ENCODE results near the gene SLC18A3.

The SLC18A3 gene

GRCh38 chr10:49650724-49651034 is 40.6 kb downstream of the SLC18A3 start:
- ChIA-PET POLR2A (no interaction called here), CTCF (interaction anchor here (1.4 kb wide), 1 partner anchor 243 kb away, joined by 4 read pairs; no protein-coding TSS in a partner anchor)
- no peak overlapping the region for H3K4me3 ChIP-seq (ENCODE audit: low read depth, low read length)
- TF ChIP-seq CTCF (IDR thresholded peaks at IDR 0.05; ENCODE audit: insufficient read depth, low read length, missing control alignments) = no peak
- no peak for DNase-seq (ENCODE audit: low read depth, low spot score)

GRCh38 chr10:49651039-49651835 is 41.1 kb downstream of the SLC18A3 start:
- no peak for TF ChIP-seq CTCF (IDR thresholded peaks at IDR 0.05; ENCODE audit: insufficient read depth, low read length, missing control alignments)
- ChIA-PET CTCF (no interaction called here), POLR2A (no interaction called here)
- DNase-seq (ENCODE audit: low read depth, low spot score) = no peak
- H3K4me3 ChIP-seq (ENCODE audit: low read depth, low read length) = no peak overlapping the region

- TF ChIP-seq CTCF (IDR thresholded peaks at IDR 0.05; ENCODE audit: insufficient read depth, low read length, missing control alignments) = no peak
- no peak for DNase-seq (ENCODE audit: low read depth, low spot score)
- ChIA-PET POLR2A (no interaction called here), CTCF (no interaction called here)
- no peak overlapping the region for H3K4me3 ChIP-seq (ENCODE audit: low read depth, low read length)
Measured at GRCh38 chr10:49651917-49652316, 41.8 kb downstream of the SLC18A3 start.

GRCh38 chr10:49652421-49653272 is 42.5 kb downstream of the SLC18A3 start:
- POLR2A ChIA-PET = no interaction called here
- no peak overlapping the region for H3K4me3 ChIP-seq (ENCODE audit: low read depth, low read length)
- CTCF ChIA-PET = no interaction called here
- TF ChIP-seq CTCF (IDR thresholded peaks at IDR 0.05; ENCODE audit: insufficient read depth, low read length, missing control alignments) = no peak
- no peak for DNase-seq (ENCODE audit: low read depth, low spot score)

GRCh38 chr10:49653273-49653929 is 43.3 kb downstream of the SLC18A3 start:
- no peak for TF ChIP-seq CTCF (IDR thresholded peaks at IDR 0.05; ENCODE audit: insufficient read depth, low read length, missing control alignments)
- H3K4me3 ChIP-seq (ENCODE audit: low read depth, low read length) = no peak overlapping the region
- no peak for DNase-seq (ENCODE audit: low read depth, low spot score)
- ChIA-PET CTCF (interaction anchor here (0.5 to 0.8 kb wide), 2 partner anchors 58 to 1150 kb away, joined by 3 read pairs; no protein-coding TSS in a partner anchor), POLR2A (no interaction called here)

Data from AG04449 (cell line).